ENCODE measurements around the gene DDX47. TPM values are rescaled to one million over a fixed set of nuclear protein-coding genes. Genes with fewer than 3 reads are reported as not detected.

DDX47 gene
- total and polyA plus RNA-seq, 2 experiments from 2014 or later: 54.0 to 90.8 TPM

DNA sequence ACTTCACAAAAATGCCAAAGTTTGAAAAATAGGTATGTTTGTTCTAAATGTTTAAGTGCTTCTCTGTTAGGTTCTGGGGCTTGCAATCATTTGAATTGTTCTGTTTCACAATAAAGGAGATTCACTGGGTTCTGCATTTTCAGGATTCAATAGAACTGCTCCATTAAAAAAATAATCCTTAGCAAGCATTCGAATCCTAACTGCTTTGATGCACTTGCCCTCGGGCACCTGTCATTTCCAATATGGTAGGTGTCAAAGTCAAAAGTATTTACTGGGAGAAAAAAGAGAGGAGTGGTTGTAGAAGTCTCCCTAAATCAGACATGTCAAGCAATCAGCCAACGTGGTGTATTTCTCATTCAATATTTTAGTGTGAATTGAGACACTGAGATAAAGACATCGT, 22.2 kb upstream of the DDX47 start:
- ATAC-seq: no peak

More for the DNA sequence above, 22.2 kb upstream of the DDX47 start:
- peaks cover 9% of the 10 kb centered on the region for H3K4me1 ChIP-seq (ENCODE audit: insufficient read depth)
- H3K27me3 ChIP-seq (ENCODE audit: insufficient read depth): peaks cover 26% of the 10 kb centered on the region
- peaks cover 2% of the 10 kb centered on the region; the same call in 1 of the 2 replicates for H3F3A ChIP-seq (replicated peaks; ENCODE audit: low read depth)
- peaks cover 4% of the 10 kb centered on the region; the same call in 2 of the 3 replicates for H3K36me3 Mint-ChIP-seq (ENCODE audit: low read depth)
- H3K9me2 ChIP-seq (ENCODE audit: insufficient read depth): no peaks in the 10 kb centered on the region
- H3K4me3 Mint-ChIP-seq: no peak overlapping the region
- TF ChIP-seq CREB1 (CRISPR knock-in tag; IDR thresholded peaks at IDR 0.05; ENCODE audit: low read depth) (no peak), POLR2AphosphoS5 (IDR thresholded peaks at IDR 0.05; ENCODE audit: low read depth) (no peak), EZH2phosphoT487 (IDR thresholded peaks at IDR 0.05; ENCODE audit: unreplicated experiment) (no peak), JUNB (IDR thresholded peaks at IDR 0.05; ENCODE audit: unreplicated experiment) (no peak), ZNF114 (CRISPR knock-in tag; IDR thresholded peaks at IDR 0.05) (no peak), EZH2 (IDR thresholded peaks at IDR 0.05; ENCODE audit: low read depth, unreplicated experiment) (no peak), NANOG (IDR thresholded peaks at IDR 0.05; ENCODE audit: borderline replicate concordance) (no peak), STAT1 (IDR thresholded peaks at IDR 0.05; ENCODE audit: unreplicated experiment) (no peak), ZNF331 (CRISPR knock-in tag; IDR thresholded peaks at IDR 0.05; ENCODE audit: low read depth) (no peak)
- TF ChIP-seq, protein P1, sequence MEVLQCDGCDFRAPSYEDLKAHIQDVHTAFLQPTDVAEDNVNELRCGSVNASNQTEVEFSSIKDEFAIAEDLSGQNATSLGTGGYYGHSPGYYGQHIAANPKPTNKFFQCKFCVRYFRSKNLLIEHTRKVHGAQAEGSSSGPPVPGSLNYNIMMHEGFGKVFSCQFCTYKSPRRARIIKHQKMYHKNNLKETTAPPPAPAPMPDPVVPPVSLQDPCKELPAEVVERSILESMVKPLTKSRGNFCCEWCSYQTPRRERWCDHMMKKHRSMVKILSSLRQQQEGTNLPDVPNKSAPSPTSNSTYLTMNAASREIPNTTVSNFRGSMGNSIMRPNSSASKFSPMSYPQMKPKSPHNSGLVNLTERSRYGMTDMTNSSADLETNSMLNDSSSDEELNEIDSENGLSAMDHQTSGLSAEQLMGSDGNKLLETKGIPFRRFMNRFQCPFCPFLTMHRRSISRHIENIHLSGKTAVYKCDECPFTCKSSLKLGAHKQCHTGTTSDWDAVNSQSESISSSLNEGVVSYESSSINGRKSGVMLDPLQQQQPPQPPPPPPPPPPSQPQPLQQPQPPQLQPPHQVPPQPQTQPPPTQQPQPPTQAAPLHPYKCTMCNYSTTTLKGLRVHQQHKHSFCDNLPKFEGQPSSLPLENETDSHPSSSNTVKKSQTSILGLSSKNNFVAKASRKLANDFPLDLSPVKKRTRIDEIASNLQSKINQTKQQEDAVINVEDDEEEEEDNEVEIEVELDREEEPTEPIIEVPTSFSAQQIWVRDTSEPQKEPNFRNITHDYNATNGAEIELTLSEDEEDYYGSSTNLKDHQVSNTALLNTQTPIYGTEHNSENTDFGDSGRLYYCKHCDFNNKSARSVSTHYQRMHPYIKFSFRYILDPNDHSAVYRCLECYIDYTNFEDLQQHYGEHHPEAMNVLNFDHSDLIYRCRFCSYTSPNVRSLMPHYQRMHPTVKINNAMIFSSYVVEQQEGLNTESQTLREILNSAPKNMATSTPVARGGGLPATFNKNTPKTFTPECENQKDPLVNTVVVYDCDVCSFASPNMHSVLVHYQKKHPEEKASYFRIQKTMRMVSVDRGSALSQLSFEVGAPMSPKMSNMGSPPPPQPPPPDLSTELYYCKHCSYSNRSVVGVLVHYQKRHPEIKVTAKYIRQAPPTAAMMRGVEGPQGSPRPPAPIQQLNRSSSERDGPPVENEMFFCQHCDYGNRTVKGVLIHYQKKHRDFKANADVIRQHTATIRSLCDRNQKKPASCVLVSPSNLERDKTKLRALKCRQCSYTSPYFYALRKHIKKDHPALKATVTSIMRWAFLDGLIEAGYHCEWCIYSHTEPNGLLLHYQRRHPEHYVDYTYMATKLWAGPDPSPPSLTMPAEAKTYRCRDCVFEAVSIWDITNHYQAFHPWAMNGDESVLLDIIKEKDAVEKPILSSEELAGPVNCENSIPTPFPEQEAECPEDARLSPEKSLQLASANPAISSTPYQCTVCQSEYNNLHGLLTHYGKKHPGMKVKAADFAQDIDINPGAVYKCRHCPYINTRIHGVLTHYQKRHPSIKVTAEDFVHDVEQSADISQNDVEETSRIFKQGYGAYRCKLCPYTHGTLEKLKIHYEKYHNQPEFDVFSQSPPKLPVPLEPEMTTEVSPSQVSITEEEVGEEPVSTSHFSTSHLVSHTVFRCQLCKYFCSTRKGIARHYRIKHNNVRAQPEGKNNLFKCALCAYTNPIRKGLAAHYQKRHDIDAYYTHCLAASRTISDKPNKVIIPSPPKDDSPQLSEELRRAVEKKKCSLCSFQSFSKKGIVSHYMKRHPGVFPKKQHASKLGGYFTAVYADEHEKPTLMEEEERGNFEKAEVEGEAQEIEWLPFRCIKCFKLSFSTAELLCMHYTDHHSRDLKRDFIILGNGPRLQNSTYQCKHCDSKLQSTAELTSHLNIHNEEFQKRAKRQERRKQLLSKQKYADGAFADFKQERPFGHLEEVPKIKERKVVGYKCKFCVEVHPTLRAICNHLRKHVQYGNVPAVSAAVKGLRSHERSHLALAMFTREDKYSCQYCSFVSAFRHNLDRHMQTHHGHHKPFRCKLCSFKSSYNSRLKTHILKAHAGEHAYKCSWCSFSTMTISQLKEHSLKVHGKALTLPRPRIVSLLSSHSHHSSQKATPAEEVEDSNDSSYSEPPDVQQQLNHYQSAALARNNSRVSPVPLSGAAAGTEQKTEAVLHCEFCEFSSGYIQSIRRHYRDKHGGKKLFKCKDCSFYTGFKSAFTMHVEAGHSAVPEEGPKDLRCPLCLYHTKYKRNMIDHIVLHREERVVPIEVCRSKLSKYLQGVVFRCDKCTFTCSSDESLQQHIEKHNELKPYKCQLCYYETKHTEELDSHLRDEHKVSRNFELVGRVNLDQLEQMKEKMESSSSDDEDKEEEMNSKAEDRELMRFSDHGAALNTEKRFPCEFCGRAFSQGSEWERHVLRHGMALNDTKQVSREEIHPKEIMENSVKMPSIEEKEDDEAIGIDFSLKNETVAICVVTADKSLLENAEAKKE (CRISPR knock-in tag; IDR thresholded peaks at IDR 0.05): no peak
- TF ChIP-seq, protein P2, sequence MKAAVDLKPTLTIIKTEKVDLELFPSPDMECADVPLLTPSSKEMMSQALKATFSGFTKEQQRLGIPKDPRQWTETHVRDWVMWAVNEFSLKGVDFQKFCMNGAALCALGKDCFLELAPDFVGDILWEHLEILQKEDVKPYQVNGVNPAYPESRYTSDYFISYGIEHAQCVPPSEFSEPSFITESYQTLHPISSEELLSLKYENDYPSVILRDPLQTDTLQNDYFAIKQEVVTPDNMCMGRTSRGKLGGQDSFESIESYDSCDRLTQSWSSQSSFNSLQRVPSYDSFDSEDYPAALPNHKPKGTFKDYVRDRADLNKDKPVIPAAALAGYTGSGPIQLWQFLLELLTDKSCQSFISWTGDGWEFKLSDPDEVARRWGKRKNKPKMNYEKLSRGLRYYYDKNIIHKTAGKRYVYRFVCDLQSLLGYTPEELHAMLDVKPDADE (IDR thresholded peaks at IDR 0.05): no peak
- TF ChIP-seq, protein P3, sequence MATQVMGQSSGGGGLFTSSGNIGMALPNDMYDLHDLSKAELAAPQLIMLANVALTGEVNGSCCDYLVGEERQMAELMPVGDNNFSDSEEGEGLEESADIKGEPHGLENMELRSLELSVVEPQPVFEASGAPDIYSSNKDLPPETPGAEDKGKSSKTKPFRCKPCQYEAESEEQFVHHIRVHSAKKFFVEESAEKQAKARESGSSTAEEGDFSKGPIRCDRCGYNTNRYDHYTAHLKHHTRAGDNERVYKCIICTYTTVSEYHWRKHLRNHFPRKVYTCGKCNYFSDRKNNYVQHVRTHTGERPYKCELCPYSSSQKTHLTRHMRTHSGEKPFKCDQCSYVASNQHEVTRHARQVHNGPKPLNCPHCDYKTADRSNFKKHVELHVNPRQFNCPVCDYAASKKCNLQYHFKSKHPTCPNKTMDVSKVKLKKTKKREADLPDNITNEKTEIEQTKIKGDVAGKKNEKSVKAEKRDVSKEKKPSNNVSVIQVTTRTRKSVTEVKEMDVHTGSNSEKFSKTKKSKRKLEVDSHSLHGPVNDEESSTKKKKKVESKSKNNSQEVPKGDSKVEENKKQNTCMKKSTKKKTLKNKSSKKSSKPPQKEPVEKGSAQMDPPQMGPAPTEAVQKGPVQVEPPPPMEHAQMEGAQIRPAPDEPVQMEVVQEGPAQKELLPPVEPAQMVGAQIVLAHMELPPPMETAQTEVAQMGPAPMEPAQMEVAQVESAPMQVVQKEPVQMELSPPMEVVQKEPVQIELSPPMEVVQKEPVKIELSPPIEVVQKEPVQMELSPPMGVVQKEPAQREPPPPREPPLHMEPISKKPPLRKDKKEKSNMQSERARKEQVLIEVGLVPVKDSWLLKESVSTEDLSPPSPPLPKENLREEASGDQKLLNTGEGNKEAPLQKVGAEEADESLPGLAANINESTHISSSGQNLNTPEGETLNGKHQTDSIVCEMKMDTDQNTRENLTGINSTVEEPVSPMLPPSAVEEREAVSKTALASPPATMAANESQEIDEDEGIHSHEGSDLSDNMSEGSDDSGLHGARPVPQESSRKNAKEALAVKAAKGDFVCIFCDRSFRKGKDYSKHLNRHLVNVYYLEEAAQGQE (IDR thresholded peaks at IDR 0.05; ENCODE audit: unreplicated experiment): no peak
- TF ChIP-seq, protein P4, sequence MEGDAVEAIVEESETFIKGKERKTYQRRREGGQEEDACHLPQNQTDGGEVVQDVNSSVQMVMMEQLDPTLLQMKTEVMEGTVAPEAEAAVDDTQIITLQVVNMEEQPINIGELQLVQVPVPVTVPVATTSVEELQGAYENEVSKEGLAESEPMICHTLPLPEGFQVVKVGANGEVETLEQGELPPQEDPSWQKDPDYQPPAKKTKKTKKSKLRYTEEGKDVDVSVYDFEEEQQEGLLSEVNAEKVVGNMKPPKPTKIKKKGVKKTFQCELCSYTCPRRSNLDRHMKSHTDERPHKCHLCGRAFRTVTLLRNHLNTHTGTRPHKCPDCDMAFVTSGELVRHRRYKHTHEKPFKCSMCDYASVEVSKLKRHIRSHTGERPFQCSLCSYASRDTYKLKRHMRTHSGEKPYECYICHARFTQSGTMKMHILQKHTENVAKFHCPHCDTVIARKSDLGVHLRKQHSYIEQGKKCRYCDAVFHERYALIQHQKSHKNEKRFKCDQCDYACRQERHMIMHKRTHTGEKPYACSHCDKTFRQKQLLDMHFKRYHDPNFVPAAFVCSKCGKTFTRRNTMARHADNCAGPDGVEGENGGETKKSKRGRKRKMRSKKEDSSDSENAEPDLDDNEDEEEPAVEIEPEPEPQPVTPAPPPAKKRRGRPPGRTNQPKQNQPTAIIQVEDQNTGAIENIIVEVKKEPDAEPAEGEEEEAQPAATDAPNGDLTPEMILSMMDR (conservative IDR thresholded peaks at IDR 0.05; ENCODE audit: low read depth in 2 of 2): no peak
- peaks cover 9% of the 10 kb centered on the region; the same call in 1 of the 3 replicates for H3K9me3 Mint-ChIP-seq
- no peaks in the 10 kb centered on the region for H3K36me3 ChIP-seq (ENCODE audit: insufficient read depth)
- no peak overlapping the region for H3K27ac Mint-ChIP-seq
- no peak for DNase-seq (ENCODE audit: low spot score)
- H3K4me1 Mint-ChIP-seq: peaks cover 17% of the 10 kb centered on the region
- no peak overlapping the region for H3K4me3 ChIP-seq
- no peak overlapping the region for H3K4me2 ChIP-seq
- H2AFZ ChIP-seq: no peak overlapping the region
- peaks cover 24% of the 10 kb centered on the region for H3K27me3 Mint-ChIP-seq (ENCODE audit: insufficient read depth, low read depth, poor library complexity)
- no peaks in the 10 kb centered on the region for H4K20me1 ChIP-seq (replicated peaks; ENCODE audit: insufficient read depth)
- H3K27ac ChIP-seq (ENCODE audit: low read depth): no peak overlapping the region
- H3K79me2 ChIP-seq (replicated peaks; ENCODE audit: insufficient read depth): no peaks in the 10 kb centered on the region

Data from GM23338 (cell line).